NCI-H2227 (cell line): ENCODE measurements around the gene SLCO3A1.

Experiments
- DNase-seq: peaks from one replicate; lab custom pipeline; 2025; ENCODE audit not compliant: unreplicated experiment; lab: John Stamatoyannopoulos, UW

The SLCO3A1 gene

GRCh38 chr15:91909111-91909510 lies 55.6 kb downstream of the SLCO3A1 start:
- DNase-seq = peak; percentile 43

GRCh38 chr15:91909574-91909973 lies 56.1 kb downstream of the SLCO3A1 start:
- DNase-seq = no peak

- DNase-seq = no peak
Observed at GRCh38 chr15:91911844-91912243, 58.3 kb downstream of the SLCO3A1 start.

- DNase-seq = no peak
Observed at GRCh38 chr15:91912336-91912735, 58.8 kb downstream of the SLCO3A1 start.

- DNase-seq = no peak
Observed at GRCh38 chr15:91913560-91913959, 60.1 kb downstream of the SLCO3A1 start.

GRCh38 chr15:91915576-91915975 lies 62.1 kb downstream of the SLCO3A1 start:
- no peak for DNase-seq

GRCh38 chr15:91916051-91916450 lies 62.5 kb downstream of the SLCO3A1 start:
- DNase-seq = no peak

- DNase-seq = no peak
Observed at GRCh38 chr15:91917686-91918360, 64.3 kb downstream of the SLCO3A1 start.

GRCh38 chr15:91919014-91919534 lies 65.6 kb downstream of the SLCO3A1 start:
- DNase-seq = no peak

GRCh38 chr15:91921188-91921842 lies 67.8 kb downstream of the SLCO3A1 start:
- no peak for DNase-seq

- no peak for DNase-seq
Observed at GRCh38 chr15:91921843-91922198, 68.3 kb downstream of the SLCO3A1 start.

GRCh38 chr15:91922646-91923547 lies 69.4 kb downstream of the SLCO3A1 start:
- DNase-seq = no peak

GRCh38 chr15:91924183-91924582 lies 70.7 kb downstream of the SLCO3A1 start:
- DNase-seq = no peak

GRCh38 chr15:91924837-91925495 lies 71.5 kb downstream of the SLCO3A1 start:
- no peak for DNase-seq

GRCh38 chr15:91925794-91926193 lies 72.3 kb downstream of the SLCO3A1 start:
- peak; percentile 4 for DNase-seq

- DNase-seq = no peak
Observed at GRCh38 chr15:91926908-91927270, 73.4 kb downstream of the SLCO3A1 start.

GRCh38 chr15:91927585-91927984 lies 74.1 kb downstream of the SLCO3A1 start:
- peak; percentile 54 for DNase-seq

GRCh38 chr15:91928675-91929074 lies 75.2 kb downstream of the SLCO3A1 start:
- DNase-seq = no peak

GRCh38 chr15:91929509-91929908 lies 76.0 kb downstream of the SLCO3A1 start:
- no peak for DNase-seq

- no peak for DNase-seq
Observed at GRCh38 chr15:91930092-91930491, 76.6 kb downstream of the SLCO3A1 start.

- no peak for DNase-seq
Observed at GRCh38 chr15:91936182-91936775, 82.8 kb downstream of the SLCO3A1 start.
